Neuron (in vitro differentiated cells): Measurements from ENCODE around the gene PNCK.
"Not testable (repeated sequence)": the region's sequence is repeated elsewhere in the genome, so short reads cannot be mapped to it uniquely, and the experiment has no call there.

Source experiments
- H2AFZ ChIP-seq: one replicate; pipeline ENCODE4 v1.6.1; 2013; ENCODE audit warnings: low read depth, mild to moderate bottlenecking, inconsistent platforms, low read length, moderate library complexity
- H3K27me3 ChIP-seq: one replicate; pipeline ENCODE4 v1.6.1; 2013; ENCODE audit warnings: low read length; ENCODE audit not compliant: insufficient read depth
- H3K36me3 ChIP-seq: one replicate; pipeline ENCODE4 v1.6.1; 2013; ENCODE audit warnings: low read length; ENCODE audit not compliant: insufficient read depth
- H3K4me1 ChIP-seq: one replicate; pipeline ENCODE4 v1.6.1; 2013; ENCODE audit warnings: low read length; ENCODE audit not compliant: insufficient read depth
- H3K4me3 ChIP-seq: 2 replicates; pipeline ENCODE4 v1.5.1; 2013; ENCODE audit warnings: mild to moderate bottlenecking, low read length, moderate library complexity
- H3K9me3 ChIP-seq: one replicate; pipeline ENCODE4 v1.6.1; 2013; ENCODE audit warnings: low read length

The PNCK gene

DNA sequence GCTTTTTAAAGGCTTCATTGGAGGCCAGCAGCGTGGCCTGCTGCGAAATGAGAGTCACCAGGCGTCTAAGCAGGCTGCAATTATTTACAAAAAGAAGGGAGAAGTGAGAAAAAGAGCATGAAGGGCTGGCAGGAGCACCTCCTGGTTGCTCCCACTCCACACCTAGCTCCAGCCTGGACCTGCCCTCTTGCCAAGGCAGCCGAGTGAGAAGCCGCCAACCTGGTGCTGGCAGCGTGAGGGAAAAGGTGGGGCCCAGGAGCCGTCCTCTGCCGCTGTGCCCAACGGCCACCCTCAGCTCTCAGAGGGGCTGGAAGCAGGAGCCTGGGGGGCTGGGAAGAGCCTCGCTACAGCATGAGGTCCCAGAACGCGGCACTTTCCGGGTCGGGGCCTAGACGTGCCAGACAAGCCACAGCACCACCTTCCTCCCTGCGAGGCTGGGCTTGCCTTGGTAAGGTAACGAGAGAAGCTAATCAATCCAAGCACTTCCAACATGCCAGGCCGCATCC is 30.5 kb upstream of the PNCK start:
- H3K36me3 ChIP-seq, result peaks cover 6% of the 10 kb centered on the region
- H3K4me3 ChIP-seq, result no peak overlapping the region
- peaks cover 2% of the 10 kb centered on the region for H3K4me1 ChIP-seq

DNA sequence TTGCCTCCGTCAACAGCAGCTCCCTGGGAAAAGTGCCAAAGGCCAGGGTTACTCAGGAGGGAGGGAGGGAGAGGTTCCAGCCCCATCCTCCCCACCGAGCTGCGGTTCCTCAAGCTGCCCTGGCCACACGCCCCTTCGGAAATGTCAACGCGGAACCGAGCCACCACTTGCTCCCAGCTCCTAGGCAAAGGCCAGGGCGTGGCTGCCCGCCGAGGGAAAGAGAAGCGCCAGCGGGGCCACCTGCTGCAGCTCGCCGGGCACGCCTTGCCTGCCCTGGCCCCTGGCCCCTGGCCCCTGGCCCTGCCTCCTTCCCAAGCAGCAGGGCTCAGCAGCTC is 29.4 kb upstream of the PNCK start:
- no peak overlapping the region for H3K4me3 ChIP-seq
- H3K9me3 ChIP-seq, result no peaks in the 10 kb centered on the region
- H2AFZ ChIP-seq, result no peak overlapping the region
- peaks cover 12% of the 10 kb centered on the region for H3K27me3 ChIP-seq
- no peaks in the 10 kb centered on the region for H3K4me1 ChIP-seq
- H3K36me3 ChIP-seq, result peaks cover 6% of the 10 kb centered on the region

More for the DNA sequence above, 30.5 kb upstream of the PNCK start:
- no peaks in the 10 kb centered on the region for H3K9me3 ChIP-seq
- no peak overlapping the region for H2AFZ ChIP-seq
- H3K27me3 ChIP-seq, result peaks cover 12% of the 10 kb centered on the region

DNA sequence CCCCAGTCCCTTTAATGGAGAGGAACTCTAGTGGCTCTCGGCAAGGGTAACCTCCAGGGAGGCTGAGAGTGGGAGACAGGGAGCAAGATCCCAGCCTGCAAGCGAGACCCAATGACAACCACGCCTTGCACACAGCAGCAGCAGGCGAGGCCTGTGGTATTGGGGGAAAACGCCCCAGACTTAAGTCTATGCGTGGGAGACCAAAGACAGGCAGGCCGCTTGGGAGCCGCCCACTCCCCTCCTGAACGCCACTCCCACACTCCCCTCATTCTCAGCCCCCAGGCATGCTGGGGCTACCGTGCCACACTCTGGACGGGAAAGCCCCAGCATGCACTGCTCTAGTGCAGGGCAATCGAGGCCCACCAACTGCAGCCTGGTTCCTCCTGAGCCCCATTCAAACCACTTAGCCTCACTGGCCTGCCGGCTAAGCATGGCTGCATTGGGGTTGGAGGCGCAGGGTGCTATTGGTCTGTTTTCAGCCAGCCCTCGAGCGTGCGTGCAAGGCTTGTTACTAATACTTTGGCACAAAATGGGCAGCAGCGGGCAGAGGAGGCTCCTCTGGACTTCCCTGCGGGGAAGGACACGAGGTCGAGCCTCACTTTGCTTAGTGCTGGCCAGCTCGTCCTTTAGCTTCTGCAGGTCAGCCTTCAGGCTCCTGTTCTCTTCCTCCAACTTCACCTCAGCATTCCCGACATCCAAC is 28.9 kb upstream of the PNCK start:
- Histone ChIP-seq H3K9me3 (no peaks in the 10 kb centered on the region), H3K4me3 (no peak overlapping the region), H3K4me1 (no peaks in the 10 kb centered on the region), H3K36me3 (peaks cover 6% of the 10 kb centered on the region), H3K27me3 (peaks cover 14% of the 10 kb centered on the region), H2AFZ (no peak overlapping the region)

- Histone ChIP-seq H3K4me1 (no peaks in the 10 kb centered on the region), H3K9me3 (no peaks in the 10 kb centered on the region), H3K27me3 (peaks cover 11% of the 10 kb centered on the region), H3K36me3 (peaks cover 6% of the 10 kb centered on the region), H3K4me3 (no peak overlapping the region), H2AFZ (no peak overlapping the region)
These were observed 28.1 kb upstream of the PNCK start for GRCh38 chrX:153701706-153702105.

DNA sequence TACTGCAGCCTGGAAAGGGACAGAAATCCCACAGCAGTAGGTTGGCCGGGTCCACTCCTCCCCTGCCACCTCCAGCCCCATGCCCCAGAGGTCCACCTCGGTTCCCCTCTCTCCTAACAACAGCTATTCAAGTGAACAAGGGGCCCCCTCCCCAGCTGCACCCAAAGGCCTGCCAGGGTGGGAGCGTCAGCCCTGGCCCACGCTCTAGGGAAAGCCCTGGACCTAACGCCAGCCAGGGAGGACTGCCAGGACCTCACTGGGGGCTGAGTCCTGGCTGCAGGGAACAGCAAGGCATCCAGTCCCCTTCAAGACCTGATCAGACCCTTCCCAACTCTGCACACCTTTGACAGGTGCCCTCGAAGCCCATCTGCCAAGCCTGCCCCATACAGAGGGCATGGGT is 27.4 kb upstream of the PNCK start:
- Histone ChIP-seq H3K4me1 (no peaks in the 10 kb centered on the region), H3K4me3 (no peak overlapping the region), H3K9me3 (no peaks in the 10 kb centered on the region), H3K27me3 (peaks cover 11% of the 10 kb centered on the region), H3K36me3 (peaks cover 6% of the 10 kb centered on the region), H2AFZ (no peak overlapping the region)

DNA sequence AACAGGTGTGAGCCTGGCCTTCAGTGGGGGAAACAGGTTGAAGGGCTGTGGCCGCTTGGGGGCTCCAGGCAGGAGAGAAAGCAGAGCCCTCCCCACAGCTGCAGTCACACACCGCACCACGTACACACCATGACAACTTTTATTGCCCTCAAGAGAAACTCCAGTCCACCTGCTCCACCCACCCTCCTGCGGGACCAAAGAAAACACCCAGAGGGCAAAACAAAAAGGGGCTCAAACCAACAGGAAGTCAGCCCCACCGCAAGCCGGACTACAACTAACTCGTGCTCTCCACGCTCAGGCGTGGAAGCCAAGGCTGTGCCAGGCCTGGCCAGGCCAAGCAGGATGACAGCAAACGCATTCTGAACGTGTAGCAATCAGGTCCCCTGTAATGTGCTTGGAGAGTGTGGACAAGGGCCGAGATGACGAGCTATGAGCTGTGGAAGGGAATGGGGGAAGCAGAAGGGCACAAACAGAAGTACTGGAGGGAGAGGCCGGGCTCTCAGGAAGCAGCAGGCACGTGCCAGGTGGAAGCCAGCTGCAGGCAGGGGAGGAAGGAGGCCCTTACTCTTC is 26.8 kb upstream of the PNCK start:
- no peaks in the 10 kb centered on the region for H3K4me1 ChIP-seq
- no peak overlapping the region for H2AFZ ChIP-seq
- no peaks in the 10 kb centered on the region for H3K9me3 ChIP-seq
- H3K27me3 ChIP-seq, result peaks cover 11% of the 10 kb centered on the region
- peaks cover 6% of the 10 kb centered on the region for H3K36me3 ChIP-seq
- no peak overlapping the region for H3K4me3 ChIP-seq

- not testable (repeated sequence) for H3K36me3 ChIP-seq, H3K4me1 ChIP-seq, H2AFZ ChIP-seq, H3K9me3 ChIP-seq, H3K4me3 ChIP-seq
- peaks cover 13% of the 10 kb centered on the region for H3K27me3 ChIP-seq
These were observed 26.3 kb upstream of the PNCK start for GRCh38 chrX:153699784-153700371.

- H3K27me3 ChIP-seq, result peaks cover 12% of the 10 kb centered on the region
- H3K4me3 ChIP-seq, H3K4me1 ChIP-seq, H2AFZ ChIP-seq, H3K36me3 ChIP-seq, H3K9me3 ChIP-seq: not testable (repeated sequence)
These were observed 25.7 kb upstream of the PNCK start for GRCh38 chrX:153699210-153699783.

DNA sequence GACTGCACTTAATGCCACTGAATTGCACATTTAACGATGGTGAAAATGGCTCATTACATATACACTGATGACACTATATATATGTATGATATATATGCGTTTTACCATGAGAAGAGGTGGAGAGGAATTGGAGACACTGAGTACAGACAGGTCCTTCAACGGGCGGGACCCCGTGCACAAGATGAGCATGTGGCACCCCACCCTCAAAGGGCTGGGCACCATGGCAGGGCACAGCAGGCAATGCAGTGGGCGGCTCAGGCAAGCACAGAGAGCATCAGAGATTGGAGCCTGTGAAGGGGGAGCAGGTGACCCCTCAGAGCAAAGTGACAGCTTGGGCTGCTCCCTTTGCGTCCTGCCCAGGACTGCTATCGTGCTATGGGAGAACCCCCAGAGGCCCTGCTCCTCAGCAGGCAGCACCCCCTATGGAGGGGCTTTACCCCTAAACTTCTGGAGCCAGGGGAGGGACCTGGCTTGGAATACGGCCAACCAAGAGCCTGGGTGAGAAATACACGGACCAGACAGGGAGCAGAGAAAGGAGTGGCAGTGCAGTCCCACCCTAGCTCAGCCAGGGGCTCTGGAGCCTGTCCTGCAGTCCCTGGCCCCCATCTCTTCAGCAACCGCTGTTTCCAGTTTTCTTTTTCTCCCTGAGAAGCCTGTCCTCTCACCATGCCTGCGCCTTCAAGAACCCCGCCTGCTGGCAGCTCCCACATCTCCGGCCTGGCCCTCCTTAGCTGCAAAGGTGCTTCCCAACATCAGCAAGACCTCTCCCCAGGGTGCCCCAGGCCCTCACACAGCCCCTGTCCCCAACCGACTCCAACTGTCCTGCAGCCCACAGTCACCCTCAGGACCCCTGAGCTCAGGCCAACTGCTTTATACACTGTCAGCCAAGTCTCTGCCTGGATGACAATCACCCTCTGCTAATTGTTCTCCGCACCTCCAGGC is 24.6 kb upstream of the PNCK start:
- H3K9me3 ChIP-seq, result no peaks in the 10 kb centered on the region
- peaks cover 8% of the 10 kb centered on the region for H3K27me3 ChIP-seq
- H3K36me3 ChIP-seq, result peaks cover 14% of the 10 kb centered on the region
- H2AFZ ChIP-seq, result no peak overlapping the region
- peaks cover 2% of the 10 kb centered on the region for H3K4me1 ChIP-seq
- no peak overlapping the region for H3K4me3 ChIP-seq

GRCh38 chrX:153696986-153697722 is 23.5 kb upstream of the PNCK start:
- H3K36me3 ChIP-seq, result peaks cover 22% of the 10 kb centered on the region
- H2AFZ ChIP-seq, H3K4me3 ChIP-seq, H3K9me3 ChIP-seq, H3K27me3 ChIP-seq, H3K4me1 ChIP-seq: not testable (repeated sequence)

DNA sequence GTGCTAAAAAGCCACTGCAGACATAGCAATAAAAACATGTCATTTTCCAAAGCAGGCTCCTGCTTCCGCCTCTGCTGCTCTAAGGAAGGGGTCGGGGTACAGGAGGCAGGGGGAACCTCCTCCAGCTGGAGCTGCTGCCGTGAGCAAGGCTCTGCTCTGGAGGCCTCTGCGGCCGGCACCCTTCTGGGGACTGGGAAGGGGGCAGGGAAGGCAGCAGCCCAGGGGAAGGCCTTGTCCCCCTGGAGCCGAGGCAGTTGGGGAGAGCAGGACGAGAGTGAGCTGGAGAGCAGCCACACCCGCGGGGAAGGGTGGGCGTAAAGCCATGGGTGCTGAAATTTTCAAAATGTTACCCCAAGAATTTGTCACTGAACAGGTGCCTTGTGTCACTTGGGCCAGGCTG is 22.9 kb upstream of the PNCK start:
- not testable (repeated sequence) for H3K4me3 ChIP-seq, H3K4me1 ChIP-seq, H3K27me3 ChIP-seq, H3K9me3 ChIP-seq, H2AFZ ChIP-seq
- H3K36me3 ChIP-seq, result peaks cover 22% of the 10 kb centered on the region

DNA sequence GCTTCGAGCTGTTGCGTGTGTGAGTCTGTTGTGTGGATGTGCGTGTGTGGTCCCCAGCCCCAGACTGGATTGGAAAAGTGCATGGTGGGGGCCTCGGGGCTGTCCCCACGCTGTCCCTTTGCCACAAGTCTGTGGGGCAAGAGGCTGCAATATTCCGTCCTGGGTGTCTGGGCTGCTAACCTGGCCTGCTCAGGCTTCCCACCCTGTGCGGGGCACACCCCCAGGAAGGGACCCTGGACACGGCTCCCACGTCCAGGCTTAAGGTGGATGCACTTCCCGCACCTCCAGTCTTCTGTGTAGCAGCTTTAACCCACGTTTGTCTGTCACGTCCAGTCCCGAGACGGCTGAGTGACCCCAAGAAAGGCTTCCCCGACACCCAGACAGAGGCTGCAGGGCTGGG is 22.5 kb upstream of the PNCK start:
- H3K36me3 ChIP-seq, result peaks cover 23% of the 10 kb centered on the region

More for the DNA sequence above, 22.5 kb upstream of the PNCK start:
- H3K27me3 ChIP-seq, result peaks cover 8% of the 10 kb centered on the region
- H2AFZ ChIP-seq, result no peak overlapping the region
- no peak overlapping the region for H3K4me3 ChIP-seq
- H3K4me1 ChIP-seq, result peaks cover 10% of the 10 kb centered on the region
- H3K9me3 ChIP-seq, result no peaks in the 10 kb centered on the region
